OCI-LY7 (cell line): ENCODE measurements around the gene RAB11FIP4.

ENCODE experiments used
- CTCF ChIP-seq: fragments of 200-600 bp; sonication (generic); conservative IDR thresholded peaks from 2 replicates; pipeline ENCODE4 v1.5.1; 2014; ENCODE audit warnings: mild to moderate bottlenecking, antibody characterized with exemption, low read length, moderate library complexity, mixed read lengths
- EZH2phosphoT487 ChIP-seq: fragments of 200-600 bp; sonication (generic); IDR thresholded peaks from 2 replicates; pipeline ENCODE4 v1.6.1; 2018; ENCODE audit warnings: low read depth, borderline replicate concordance, mild to moderate bottlenecking, mixed run types, antibody characterized with exemption, low read length, moderate library complexity, mixed read lengths

- TF ChIP-seq CTCF (no peak), EZH2phosphoT487 (no peak)
Observed at GRCh38 chr17:31392002-31392855, 754 bp downstream of the RAB11FIP4 start.
